COR-L47 (cell line): ENCODE results near the gene PARD3B.
A peak's percentile ranks its signal among the peaks of the same experiment; 100 is the strongest.
"Not testable (repeated sequence)": the region's sequence is repeated elsewhere in the genome, so short reads cannot be mapped to it uniquely, and the experiment has no call there.

ENCODE experiments used
- DNase-seq: peaks from one replicate; lab custom pipeline; 2025; lab: John Stamatoyannopoulos, UW

The PARD3B gene

DNA sequence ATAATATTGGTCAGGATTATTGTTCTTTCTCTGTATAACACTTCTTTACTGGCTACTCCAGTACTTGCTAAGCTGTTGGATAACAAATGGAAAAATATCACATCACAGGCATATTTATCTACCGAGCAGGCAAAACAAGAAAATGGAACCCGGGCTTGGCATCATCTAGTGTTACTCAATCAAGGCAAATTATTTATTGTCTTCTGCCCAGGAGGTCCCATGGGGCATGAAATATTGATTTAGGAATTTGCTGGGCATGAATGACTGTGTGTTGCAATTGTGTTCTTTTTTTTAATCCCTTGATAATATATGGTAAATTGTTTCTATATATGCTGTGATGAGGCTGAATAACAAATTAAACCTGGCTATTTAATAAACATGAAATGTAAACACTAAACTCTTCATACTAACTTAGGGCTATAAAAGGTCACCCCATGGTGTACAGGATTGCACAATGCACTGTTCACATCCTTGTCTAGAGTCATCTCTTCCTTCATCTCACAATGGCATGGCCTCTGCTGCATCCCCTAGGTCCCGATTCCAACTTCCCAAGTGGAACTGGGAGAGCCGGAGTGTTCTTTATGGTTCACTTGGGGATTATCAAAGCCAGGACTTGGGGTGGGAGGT, 2.2 kb upstream of the PARD3B start:
- no peak for DNase-seq

DNA sequence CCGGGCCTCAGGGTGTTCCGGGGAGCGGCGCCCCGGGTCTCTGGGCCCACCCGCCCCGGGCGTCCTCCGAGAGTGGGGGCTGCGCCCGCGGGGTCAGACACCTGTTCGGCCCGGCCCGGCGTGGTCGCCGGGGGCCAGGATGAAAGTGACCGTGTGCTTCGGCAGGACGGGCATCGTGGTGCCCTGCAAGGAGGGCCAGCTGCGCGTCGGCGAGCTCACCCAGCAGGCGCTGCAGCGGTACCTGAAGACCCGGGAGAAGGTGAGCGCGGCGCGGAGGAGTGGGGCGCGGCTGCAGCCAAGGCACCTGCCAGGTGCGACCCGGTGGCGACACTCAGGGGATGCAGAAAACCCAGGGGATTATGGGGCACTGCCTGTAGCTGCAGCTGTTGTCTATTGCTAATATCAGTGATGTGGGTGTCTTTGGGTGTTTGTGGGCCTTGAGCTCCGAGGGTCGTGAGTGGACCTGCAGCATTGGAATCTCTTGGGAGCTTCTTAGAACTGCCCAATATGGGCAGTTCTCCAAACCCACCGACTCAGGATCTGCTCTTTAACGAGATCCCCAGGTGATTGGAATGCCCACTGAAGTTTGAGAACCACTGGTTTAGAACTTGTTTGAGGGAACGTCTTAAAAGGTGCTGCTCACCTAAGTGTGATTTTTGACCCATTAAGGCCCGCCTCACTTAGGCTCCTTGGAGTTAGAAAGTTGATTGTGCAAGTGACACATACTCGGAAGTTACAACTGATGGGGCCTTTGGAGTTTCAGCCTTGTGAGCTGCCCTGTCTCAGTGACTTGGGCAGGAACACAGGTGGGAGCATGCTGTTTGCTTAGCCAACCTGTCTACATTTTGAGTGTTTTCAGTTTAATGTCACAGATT, 823 bp downstream of the PARD3B start:
- peak; percentile 64 for DNase-seq

DNA sequence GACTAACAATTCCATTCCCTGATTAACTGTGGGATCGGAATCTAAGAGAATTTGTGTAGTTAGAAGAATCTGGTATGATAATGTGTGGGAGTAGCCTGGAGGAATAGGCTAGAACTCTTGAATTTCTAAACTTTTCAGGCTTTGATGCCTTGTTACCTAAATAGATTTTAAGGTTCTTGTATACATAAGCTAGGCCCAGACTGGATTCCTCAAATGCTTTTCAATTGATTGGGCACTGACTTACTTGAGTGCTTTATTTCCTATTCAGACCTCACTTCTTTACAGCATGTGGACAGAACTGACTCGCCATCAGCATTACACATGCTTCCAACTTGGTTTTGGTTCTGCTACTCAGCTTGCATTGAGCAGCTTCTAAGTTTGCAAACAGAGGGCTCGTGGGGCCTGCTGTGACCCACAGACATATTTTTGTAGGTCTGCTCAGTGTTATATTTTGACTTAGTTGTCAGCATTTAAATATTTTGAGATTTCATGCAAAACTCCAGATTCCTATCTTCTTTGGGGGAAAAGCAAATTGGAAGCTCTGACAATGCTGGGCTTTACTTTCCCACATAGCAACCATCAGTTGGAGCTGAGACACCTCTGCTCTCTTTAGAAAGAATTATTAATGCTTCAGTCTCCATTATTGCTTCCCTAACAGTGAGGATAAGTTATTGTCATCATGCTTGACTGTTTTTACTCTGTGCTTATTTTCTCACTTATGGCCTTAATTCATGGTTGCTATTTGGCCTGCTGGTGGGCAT, 5.7 kb downstream of the PARD3B start:
- no peak for DNase-seq

DNA sequence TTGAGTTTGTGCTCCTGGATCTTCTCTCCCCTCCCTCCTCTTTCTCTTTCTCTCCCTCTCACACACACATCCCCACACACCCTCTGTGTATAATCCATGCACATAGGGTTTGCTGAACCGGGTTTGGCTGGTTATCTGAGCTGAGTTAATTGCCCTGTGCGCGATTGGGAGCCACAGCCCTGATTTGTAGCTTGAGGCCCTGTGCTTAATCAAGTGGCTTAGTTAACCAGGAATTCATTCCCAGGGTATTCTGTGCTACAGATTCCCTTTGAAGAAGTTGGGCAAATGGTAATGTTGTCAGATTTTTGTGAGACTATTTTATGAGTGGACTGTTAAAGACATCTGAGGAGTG, 6.2 kb downstream of the PARD3B start:
- DNase-seq: no peak

DNA sequence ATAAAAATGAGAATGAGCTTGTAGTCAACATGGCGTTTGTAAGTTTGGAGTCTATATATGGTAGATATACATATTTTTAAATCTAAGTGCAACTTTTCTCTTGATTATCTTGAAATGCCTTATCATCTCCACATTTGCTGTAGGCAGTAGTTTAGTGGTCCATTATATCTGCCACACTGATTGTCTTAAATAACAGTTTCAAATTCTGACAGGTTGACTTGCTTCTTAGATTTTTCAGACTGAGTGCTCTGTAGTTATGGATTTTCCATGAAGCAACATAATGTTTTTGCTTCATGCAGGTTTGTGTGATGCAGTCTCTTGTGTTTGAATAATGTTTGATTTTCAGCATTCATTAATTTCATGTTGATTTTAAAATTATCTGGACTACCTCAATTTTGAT, 12.3 kb downstream of the PARD3B start:
- no peak for DNase-seq

DNA sequence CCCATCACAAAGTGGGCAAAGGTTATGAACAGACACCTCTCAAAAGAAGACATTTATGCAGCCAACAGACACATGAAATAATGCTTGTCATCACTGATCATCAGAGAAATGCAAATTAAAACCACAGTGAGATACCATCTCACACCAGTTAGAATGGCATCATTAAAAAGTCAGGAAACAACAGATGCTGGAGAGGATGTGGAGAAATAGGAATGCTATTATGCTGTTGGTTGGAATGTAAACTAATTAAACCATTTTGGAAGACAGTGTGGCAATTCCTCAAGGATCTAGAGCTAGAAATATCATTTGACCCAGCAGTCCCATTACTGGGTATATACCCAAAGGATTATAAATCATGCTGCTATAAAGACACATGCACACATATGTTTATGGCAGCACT, 14.1 kb downstream of the PARD3B start:
- not testable (repeated sequence) for DNase-seq

DNA sequence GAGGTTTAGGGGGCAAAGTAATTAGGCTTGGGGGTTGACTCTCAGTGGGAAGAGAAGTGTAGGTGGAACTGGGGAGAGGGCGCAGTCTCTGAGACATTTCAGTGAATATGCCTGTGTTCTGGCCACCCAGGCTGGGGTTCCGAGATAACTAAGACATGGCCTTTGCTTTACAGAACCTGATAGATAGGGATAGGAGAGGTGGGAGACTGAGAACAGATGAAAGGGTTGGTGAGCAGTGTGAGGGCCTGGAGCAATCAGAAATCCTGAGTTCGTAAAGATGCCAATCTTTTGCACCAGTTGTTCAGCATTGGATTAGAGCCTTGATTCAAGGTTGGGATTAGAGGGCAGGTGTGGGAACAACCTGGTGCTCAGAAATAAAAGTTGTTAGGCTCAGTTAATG, 15.6 kb downstream of the PARD3B start:
- no peak for DNase-seq

DNA sequence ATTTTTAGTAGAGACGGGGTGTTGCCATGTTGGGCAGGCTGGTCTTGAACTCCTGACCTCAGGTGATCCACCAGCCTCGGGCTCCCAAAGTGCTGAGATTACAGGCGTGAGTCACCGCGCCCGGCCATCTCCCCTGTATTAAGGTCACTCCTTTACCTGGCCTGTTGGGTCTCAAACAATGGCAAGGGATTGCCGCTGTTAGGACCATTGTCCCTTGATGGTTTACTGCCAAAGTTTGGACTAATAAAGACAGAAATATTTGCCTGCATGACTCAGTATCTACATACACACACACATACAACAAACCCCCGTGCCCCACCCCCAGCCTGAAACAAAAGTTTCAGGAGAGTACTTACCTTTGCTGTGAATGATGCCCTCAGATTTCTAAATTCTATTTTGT, 16.5 kb downstream of the PARD3B start:
- DNase-seq: no peak

DNA sequence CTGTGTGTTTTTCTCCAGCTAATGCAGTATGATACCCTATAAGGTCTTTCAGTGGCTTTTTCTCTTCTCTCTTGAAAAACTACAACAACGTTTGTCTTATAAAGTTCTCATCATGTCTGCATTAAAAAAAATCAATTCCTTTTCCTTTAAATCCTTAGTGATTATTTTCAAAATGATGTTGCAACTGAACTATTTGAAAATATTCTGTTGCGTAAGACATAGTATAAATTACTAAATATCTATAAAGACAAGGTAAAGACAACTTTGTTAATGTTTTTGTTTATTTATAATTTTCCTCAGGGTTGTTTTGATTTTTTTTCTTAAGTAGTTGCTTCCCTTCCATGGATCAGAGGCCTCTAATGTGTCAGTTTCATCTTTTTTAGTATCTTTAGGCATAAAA, 21.2 kb downstream of the PARD3B start:
- DNase-seq: no peak

DNA sequence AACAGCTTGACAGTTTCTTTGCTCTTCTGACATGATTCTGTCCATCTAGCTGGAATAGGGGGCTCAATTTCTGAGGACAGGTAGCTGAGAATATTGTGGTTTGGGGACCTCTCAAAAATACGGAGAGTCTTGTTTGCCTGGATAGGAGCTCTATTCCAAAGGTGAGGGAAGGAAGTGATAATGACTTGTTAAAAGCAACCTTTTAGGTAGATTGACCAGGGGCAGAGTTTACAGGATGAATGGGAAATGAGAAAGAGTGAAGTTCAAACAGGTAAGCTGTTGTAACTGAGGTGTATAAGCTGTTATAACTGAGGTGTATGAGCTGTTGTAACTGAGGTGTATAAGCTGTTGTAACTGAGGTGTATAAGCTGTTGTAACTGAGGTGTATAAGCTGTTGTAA, 25.1 kb downstream of the PARD3B start:
- no peak for DNase-seq

DNA sequence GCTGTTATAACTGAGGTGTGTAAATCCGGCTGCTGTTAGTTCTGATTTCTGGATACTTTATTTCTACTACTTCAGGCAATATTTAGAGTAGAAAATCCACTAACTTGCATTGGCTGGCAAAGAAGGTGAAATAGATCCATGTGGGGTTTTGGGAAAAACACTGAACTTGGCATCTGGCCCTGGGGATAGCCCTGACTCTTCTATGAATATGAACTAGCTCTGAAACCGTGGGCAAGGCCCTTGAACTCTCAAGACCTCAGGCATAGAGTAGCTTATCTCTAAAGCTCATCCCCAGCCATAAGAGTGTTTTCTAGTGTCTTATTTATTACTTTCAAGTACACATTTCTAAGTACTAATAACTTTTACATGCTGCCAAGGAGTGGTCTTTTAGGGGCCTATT, 25.8 kb downstream of the PARD3B start:
- no peak for DNase-seq

DNA sequence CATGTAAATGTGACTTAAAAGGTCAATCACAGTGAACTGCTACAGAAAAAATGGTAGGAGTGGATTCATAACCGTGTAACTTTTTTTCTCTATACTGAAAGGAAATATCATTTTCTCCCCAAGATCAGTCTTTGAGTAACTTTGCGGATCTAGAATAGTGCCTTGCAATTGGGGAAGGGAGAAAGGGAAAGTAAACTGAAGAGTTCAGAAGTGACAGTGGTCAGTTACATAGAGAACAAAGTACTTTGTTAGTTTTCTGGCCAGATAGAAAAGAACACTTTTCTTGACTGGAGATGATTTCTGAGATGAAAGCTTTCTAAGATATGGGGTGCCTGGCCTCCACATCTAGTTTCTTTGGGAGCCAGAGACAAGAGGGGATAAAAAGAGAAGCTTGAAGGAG, 26.6 kb downstream of the PARD3B start:
- no peak for DNase-seq

DNA sequence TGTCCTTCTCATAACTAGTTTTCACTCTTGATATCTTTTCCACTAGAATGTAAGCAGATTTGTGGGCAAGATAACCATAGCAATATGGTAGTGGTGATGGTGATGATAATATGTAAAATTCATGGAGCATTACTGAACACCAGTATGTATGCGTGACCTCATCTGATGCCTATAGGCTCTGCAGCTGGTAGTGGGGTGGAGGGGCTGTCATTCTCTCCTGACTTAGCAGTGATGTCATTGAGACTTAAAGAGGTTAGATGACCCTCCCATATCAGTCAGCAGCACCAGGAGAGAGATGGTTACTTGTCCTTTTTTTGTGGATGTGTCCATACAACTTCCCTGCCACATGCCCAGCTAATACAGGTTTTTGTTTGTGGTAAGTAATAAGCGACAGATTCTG, 27.9 kb downstream of the PARD3B start:
- DNase-seq: no peak

DNA sequence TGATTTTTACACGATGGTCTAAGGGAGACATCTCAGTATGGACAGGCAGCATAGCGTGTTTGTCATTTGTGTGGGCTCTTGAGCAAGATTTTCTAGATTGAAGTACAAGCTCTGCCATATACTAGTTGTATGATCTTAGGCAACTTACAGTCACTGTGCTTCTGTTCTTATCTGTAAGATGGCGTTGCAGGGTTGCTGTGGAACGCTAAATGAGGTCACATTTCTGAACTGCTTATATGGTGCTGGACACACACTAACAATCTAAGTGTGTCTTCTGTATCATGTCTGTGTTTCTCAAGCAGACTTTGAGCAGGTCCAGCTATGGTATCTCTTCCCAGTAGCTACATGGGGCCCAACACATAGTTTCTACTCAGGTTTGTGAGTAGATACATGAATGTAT, 29.2 kb downstream of the PARD3B start:
- DNase-seq: no peak

DNA sequence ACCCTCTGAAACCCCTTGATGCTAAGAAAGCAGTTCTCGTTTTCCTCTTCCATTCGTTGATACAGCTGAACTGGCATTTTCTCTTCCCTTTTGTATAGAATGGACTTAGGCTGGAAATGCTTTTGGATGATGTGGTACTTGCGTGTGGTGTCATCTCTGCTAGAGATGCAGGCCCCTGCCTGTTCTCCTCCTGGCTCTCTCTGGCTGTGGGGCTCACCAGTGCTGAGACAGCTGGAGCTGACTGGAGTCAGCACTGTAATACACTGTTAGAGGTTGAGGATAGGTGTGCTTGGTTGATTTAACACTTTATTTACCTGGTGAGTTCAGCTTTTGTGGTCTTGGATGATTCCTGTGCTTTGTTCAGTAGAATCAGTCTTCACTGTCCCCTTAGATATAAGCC, 30.2 kb downstream of the PARD3B start:
- no peak for DNase-seq

DNA sequence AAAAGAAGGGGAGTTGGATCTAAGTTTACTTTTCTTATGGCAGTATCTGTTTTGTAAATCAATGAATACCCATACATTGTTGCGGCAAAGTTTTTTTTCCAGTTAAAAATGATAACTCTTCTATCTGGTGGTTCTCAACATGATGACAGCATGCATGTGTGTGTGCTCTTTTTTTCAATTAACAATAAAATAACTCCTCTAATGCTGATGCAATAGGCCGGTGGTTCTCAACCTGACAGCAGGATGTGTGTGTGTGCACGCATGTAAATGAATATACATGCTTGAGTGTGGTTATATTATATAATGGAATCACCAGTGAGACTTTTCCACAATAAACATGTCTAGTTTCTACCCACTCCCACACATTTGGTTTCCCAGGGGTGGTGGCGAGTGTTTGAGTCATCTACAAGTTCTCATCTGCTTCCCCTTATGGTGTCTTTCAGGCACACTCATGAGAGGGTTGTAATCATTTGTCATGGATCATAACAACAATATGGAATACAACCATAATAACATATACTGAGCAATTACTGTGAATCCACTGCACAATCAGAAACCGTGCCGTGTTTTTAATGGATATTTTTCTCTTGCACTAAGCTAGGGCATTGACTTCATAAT, 31.2 kb downstream of the PARD3B start:
- DNase-seq: no peak

DNA sequence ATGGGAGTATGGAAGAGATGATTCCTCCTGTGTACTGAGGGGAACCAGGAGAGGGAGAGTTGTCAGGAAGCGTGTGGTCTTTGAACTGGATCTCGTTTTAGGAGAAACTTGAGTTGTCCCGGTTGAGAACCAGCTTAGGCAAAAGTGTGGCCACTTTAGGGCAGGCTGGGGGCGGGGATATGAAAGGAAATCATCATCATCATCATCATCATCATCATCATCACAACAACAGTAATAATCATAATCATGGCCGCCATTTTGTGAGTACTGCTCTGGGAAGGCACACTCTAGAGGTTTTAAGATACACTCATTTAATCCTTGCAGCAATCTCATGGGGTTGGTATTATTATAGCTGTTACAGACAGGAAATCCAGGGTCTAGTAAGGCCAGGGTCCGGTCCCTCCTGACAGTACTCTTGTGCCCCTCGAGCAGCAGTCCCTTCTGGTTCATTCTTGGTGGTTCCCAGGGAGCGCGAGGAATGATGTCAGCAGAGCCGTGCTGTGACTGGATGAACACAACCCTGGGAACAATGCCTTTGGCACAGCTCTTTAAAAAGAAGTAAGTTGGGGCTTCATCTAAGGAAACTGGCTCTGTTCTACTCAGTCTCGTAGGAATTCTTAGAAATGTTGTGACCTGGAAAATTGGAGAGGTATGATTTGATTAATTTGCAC, 33.8 kb downstream of the PARD3B start:
- DNase-seq: no peak

DNA sequence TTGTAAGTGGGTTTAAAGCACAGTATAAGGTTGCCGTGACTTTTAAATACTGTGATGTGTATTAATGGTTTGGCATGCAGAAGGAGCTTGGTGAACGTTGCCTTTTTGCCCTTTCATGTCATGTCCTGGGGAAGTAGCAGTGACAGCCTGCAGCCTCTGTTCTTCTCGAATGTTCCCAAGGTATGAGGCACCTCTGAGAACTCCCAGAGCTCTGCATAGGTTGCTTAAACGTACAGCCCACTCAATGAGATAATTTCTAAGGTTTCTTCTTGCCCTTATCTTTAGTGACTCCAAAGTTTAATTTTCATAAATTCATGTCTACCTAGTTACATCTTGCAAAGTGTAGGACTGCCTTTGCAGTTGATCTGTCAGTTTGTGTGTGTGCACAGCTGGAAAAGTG, 36.7 kb downstream of the PARD3B start:
- no peak for DNase-seq

DNA sequence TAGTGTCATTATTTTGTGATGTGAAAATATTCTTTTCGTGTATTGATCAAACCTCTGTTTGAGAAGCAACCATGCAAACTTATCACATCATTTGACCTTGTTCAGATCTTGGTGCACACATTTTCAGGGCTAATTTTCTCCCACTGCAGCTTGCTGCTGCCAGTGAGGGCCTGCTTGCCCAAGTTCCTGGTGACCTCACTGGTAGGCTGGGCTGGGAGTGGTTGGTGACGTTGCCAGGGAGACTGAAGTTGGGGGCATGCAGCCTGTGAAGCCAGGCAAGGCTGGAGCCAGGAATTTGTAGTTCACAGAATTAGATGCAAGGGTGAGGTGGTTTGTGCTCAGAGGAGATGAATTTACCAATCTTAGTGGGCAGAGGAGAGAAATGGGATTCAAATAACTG, 38.5 kb downstream of the PARD3B start:
- DNase-seq: no peak

DNA sequence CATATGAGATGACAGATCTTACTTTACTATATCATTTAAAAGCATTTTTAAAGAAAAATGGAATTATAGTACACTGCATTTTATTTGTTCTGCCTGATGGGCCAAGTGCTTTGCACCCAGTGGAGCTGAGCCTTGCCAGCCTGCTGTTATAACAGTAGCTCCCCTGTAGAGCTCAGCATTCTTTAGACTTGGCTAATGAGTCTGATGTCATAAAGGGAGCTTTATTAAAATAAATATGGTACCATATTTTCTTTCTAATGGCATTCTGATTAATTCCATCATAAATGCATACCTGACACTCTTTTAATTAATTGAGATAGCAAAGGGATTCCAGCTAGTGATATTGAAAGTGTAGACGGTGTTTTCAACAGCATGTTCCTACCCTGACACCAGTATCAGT, 40.7 kb downstream of the PARD3B start:
- peak; percentile 9 for DNase-seq

DNA sequence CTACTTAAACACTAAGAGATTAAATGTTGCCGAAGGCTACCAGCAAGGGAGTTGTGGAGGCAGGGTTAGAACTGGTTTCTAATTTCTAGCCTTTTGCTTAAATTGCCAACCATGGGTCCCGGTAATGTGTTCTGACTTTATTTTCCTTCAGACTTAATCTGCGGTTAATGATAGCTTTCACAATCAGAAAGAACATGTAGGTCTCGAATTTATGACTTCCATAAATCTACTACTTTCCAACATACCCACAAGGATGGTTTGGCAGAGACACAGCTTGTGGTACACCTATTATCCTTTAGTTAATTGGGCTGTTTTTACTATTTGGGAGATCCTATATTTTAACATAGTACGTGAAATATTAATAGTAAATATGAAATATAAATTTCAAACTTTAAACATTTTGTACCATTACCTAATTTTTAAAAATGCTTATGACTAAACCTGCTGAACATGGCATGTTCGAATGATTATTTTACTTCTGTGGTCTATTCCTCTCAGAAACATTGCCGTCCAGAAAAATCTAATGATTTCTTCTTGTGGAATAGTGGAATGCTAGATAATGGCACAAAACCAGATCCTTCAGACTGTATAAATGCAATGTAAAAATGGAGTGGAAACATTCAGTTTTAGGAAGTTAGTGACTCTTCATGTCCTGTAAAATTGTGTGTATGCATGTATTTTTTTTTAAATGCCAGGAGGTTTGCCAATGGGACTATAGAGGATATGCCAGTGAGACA, 41.3 kb downstream of the PARD3B start:
- DNase-seq: no peak
